Measurements from ENCODE around the gene CCT6B.
"Not testable (repeated sequence)": the region's sequence is repeated elsewhere in the genome, so short reads cannot be mapped to it uniquely, and the experiment has no call there.

CCT6B gene

DNA sequence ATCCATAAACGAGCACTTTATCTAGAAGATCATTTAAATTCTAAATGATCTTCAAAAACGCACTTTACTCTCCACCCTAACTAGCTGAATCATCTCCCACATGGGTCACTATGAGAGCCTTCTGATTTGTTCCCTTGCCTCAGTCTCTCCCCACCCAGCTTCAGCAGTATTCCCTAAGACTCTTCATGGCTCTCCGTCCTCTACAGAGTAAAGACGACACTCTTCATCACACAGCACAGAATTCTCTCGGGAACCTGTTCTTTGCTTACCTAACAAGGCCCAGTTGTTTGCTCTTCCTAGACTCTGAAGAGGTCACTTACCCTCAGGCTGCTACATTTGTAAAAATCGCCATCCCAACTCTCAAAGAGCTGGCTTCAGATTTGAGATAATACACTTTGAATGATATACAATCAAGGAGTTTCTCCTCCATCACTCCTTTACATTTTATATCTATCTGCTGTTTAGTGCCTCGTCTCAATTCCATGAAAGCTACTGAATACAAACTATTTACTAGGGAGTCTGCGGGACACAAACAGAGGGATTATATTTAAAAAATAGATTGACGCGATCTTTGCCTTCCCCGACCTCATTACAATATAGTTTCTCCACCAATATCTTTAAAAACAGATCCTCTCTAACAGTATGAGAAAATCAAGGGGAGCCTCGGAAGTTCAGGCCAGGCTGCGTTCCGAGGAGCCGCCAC lies 18.5 kb upstream of the CCT6B start:
- DNase-seq (ENCODE audit: low read depth), result no peak

- DNase-seq (ENCODE audit: low read depth), result no peak
Measured at GRCh38 chr17:34979153-34979552, 17.9 kb upstream of the CCT6B start.

GRCh38 chr17:34974794-34975785 lies 13.8 kb upstream of the CCT6B start:
- no peak for DNase-seq (ENCODE audit: low read depth)

- no peak for DNase-seq (ENCODE audit: low read depth)
Measured at GRCh38 chr17:34974179-34974578, 12.9 kb upstream of the CCT6B start.

DNA sequence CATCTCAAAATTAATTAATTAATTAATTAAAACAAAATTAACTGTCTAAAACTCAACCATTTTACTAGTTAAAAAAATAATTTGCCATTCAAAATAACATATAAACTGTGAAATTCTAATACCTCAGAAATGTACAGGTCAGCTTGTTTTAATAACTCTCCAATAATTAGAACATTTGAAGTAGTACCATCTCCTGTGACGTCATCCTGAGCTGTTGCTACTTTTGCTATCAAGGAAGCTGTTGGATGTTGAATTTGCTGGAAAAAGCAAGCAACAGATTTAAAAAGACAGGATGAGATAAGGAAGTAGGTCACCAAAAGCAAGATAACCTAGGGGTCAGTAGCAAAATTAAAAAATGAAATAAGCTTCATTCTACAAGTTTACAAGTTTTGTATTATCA lies 2.8 kb downstream of the CCT6B start:
- DNase-seq (ENCODE audit: low read depth), result no peak

DNA sequence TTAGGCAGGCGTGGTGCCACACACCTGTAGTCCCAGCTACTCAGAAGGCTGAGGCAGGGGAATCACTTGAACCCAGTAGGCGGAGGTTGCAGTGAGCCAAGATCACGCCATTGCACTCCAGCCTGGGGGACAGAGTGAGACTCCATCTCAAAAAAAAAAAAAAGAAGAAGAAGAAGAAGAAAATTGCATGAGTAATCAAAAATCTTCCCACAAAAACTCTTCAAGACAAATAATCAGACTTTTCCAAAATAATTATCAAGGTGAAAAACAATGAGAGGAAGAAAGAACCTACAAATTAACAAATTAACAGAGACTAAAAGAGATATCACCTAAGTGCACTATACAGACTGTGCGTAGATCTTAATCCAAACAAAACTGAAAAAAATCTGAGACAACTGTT lies 10.5 kb downstream of the CCT6B start:
- not testable (repeated sequence) for DNase-seq (ENCODE audit: low read depth)

GRCh38 chr17:34930283-34930682 lies 31.0 kb downstream of the CCT6B start:
- DNase-seq (ENCODE audit: low read depth), result no peak

DNA sequence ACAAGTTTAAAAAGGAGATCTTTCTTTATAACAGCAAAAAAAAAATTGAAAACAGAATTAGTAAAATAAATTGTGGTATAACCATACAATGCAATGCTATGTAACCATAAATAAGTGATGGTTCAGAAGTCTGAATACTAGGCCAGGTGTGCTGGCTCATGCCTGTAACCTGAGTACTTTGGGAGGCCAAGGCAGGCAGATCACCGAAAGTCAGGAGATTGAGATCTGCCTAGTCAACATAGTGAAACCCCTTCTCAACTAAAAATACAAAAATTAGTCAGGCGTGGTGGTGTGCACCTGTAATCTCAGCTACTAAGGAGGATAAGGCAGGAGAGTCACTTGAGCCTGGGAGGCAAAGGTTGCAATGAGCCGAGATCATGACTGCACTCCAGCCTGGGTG lies 34.6 kb downstream of the CCT6B start:
- DNase-seq (ENCODE audit: low read depth), result no peak

DNA sequence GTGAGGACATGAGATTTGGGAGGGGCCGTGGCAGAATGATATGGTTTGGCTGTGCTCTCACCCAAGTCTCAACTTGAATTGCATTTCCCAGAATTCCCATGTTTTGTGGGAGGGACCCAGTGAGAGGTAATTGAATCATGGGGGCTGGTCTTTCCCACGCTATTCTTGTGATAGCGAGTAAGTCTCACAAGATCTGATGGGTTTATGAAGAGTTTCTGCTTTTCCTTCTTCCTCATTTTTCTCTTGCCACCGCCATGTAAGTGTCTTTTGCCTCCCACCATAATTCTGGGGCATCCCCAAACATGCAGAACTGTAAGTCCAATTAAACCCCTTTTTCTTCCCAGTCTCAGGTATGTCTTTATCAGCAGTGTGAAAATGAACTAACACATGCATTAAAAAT lies 40.6 kb downstream of the CCT6B start:
- no peak for DNase-seq (ENCODE audit: low read depth)

DNA sequence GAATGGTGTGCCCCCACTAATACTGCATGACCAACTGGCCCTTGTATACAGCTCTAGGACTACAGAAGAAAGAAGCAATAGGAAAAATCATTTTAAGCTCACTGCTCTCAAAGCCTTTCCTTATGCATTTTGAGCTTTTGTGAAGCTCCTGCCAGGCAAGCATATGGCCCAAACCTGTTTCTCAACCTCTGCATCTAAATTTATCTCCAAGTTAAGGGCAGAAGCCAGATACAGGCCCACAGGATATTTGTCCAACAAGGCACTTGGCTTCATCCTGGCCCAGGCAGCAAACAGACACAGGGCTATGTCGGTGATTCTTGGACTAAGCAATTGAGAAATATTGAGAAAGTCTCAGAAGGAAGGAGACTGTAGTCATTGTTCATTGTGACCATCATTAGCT lies 43.9 kb downstream of the CCT6B start:
- DNase-seq (ENCODE audit: low read depth), result no peak

DNA sequence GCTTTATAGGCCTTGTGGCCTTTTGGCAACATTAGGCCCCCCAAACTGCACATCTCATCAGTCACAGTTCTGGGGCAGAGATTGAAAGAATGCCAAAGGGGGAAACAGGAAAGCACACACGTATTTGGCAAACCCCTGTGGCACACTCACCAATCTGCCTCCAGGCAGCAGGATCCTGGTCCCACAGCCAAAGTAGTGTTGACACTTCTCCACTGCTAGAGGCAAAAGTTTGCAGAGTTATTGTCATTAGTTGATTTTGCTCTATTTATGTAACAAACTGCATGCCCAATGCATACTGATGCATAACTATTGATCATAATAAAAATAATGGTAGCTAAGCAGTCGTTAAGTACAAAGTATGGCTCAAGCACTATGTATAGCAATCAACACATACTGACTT lies 45.1 kb downstream of the CCT6B start:
- DNase-seq (ENCODE audit: low read depth), result no peak

DNA sequence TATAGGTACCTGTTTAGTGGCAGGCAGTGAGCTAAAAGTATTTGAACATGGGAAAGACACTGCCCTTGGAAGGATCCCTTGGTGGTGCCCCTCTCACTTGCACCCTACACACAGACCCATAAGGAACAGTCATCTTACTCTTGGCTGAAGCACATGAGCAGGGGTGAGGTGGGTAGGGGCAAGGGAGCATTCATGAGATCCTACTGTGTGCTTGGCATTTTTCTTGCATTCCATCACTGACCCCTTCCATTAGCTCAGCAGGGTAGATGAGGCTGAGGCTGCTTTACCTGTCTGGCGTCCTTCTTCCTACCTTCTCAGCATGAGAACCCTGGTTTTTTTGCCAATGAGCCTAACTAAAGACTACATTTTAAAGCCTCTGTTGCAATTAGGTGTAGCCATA lies 48.3 kb downstream of the CCT6B start:
- no peak for DNase-seq (ENCODE audit: low read depth)

- DNase-seq (ENCODE audit: low read depth), result no peak
Measured at GRCh38 chr17:34909040-34909439, 52.2 kb downstream of the CCT6B start.

DNA sequence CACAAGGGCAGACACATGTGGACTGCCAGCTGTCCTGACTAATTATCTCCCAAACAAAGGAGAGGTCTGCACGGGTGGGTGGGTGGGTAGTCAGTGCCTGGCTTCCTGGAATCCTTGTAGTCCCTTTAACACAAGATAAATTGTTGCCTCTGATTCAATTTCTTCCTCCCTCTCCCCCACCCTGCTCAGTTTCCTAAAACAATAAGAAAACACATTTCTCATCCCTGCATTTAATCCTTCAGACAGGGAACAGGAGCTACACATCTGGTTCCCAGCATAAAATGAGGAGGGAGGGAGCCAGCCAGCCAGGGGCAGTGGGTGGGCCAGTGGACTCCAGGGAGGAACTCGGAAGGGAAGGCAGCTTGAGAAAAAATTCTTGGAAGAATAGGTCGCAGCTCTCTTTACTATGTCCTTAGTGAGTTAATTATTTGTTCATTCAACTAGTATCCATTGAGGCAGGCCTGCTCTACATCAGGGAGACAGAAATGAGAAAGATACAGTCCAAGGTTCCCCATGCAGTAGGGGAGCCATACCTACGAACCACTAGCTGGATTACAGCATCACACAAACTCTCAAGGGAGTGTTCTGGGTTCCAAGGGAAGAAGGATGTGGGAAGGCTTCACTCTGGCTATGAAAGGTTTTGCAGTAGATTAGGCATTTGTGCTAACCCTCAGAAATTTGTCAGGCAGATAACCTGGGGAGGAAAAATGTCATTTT lies 58.3 kb downstream of the CCT6B start:
- no peak for DNase-seq (ENCODE audit: low read depth)

GRCh38 chr17:34899643-34900291 lies 61.5 kb downstream of the CCT6B start:
- no peak for DNase-seq (ENCODE audit: low read depth)

DNA sequence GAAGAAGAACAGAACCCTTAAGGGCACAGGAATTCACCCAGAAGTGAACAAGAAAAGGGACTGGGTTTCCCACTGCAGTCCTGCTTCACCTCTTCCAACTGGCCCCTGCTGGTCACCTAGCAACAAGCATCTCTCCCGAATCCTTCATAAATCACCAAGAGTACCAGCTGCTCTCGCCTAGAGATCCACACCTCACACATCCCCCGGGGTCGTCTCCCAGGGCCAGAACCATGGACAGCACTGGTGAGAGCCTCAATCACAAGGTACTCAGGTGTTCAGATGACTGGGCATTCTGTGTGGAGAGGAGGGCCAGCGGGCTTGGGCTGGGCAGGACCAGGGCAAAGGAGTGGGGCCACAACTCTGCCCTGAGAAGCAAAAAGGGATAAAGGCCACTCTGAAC lies 65.9 kb downstream of the CCT6B start:
- no peak for DNase-seq (ENCODE audit: low read depth)

DNA sequence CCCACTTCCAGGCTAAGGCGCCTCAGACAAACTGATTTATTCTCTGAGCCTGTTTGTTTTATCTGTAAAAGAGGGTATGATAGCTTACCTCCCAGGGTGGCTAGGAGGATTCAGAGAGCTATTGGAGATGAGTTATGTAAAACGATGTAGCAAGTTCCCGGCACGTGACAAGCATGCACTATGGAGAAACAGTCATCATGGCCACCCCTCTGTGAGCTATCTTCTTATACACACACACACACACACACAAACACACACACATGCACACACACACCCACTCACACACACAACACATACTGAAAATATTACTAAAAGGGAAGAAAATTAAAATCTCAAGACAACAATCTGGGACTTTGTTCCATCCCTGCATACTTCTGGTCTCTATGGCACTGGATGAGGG lies 66.3 kb downstream of the CCT6B start:
- DNase-seq (ENCODE audit: low read depth), result no peak

GRCh38 chr17:34892461-34893249 lies 68.6 kb downstream of the CCT6B start:
- DNase-seq (ENCODE audit: low read depth), result no peak

GRCh38 chr17:34886831-34887230 lies 74.4 kb downstream of the CCT6B start:
- no peak for DNase-seq (ENCODE audit: low read depth)

GRCh38 chr17:34885076-34885475 lies 76.2 kb downstream of the CCT6B start:
- no peak for DNase-seq (ENCODE audit: low read depth)

- DNase-seq (ENCODE audit: low read depth), result no peak
Measured at GRCh38 chr17:34884597-34884996, 76.7 kb downstream of the CCT6B start.
